G401 (cell line): ENCODE results near the gene PRR22. TPM values are rescaled to one million over a fixed set of nuclear protein-coding genes. Genes with fewer than 3 reads are reported as not detected.

Experiments
- DNase-seq: peaks from one replicate; pipeline ENCODE4 v3.0.0-alpha.2; 2015; ENCODE audit warnings: low spot score
- in situ Hi-C: cut with HindIII; loops from 2 replicates; pipeline ENCODE4 v1.10.0; 2016; ENCODE audit warnings: low sequenced_read_pairs, mixed read lengths
- total RNA-seq: library from RNA; depleted of rRNA; stranded (reverse); fragments of >200 nt; shearing (Covaris generic); gene quantifications from 2 replicates; pipeline ENCODE4 v1.2.3, GENCODE V29; 2014; rRNA removed

The PRR22 gene
- total RNA-seq: 0.43 and 2.6 TPM in 2 replicates

DNA sequence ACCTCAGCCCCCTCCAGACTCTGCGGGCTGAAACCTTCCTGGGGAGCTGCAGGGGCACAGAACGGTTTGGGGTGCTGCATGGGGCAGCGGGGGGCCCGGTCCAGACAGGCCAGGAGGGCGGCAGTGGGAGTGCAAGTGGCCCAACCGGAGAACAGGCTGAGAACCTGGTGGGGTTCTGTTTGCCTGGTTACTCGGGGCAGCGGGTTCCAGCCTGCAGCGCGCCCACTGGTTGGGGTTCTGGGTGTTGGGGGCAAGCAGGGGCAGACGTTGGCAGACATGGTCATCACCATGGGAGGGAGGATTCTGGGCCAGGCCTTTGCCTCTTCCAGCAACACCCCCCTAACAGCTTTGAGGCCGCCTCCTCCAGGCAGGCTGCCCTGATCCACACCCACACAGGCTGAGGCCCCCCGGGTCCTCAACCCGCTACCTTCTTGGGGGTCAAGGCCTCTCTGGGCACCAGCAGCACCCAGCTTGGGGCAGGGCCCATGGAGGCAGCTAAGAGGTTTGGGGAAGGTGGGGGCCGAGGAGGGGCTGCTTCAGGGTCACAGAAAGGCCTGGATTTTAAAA, at the start of gene PRR22:
Gene PRR22 (minus strand): TSS at position 166 of the 567 bp plus-strand sequence. CDS start 86 bp downstream, at position 80.
- DNase-seq: no peak
- in situ Hi-C loops: no loop called here

DNA sequence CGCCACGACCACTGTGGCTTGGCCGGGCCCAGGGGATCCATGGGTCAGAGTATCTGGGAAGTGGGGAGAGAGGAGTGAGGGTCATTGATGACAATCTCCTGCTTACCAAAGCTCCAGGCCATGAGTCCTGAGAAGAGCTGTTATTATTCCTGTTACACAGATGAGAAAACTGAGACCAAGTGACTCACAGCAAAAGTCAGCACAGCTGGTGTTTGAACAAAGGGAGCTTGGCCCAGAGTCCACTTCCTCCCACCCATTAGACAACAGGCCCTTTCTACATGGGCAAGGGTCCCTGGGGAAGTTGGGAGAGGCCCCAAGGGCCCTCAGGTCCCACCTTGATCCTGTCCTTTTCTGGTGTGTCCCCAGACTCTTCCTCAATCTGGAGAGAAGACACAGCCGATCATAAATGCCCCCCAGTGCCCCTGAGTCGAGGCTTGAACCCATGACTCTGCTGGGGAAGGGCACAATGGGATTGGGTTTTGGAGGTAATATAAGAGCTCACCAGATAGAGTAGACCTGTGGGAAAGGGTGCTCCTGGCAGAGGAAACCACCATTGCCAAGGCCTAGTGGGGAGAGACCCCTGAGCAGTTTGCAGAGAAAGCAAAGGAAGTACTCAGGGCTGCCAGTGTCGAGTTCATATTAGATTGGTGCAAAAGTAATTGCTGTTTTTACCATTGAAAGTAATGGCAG, 48.1 kb upstream of the PRR22 start:
- in situ Hi-C loops: no loop called here
- no peak for DNase-seq

DNA sequence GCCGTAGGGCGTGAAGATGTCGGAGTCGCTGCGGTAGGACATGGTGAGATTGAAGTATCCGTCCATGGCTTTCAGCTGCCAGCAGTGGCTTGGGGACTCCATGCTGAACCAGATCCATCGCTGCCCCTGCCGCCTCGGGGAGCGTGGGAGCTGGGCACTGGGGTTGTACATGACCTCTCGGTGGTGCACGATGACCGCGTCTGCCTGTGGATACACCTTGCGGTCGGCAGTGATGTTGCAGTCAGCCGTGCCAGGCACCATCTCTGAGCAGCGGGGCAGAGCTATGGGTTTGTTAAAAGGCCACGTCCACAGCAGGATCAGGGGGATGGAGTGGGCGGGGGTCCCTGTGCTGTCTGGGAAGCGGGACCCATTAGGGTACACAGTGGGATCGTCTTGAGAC, 47.5 kb upstream of the PRR22 start:
- in situ Hi-C loops: no loop called here
- no peak for DNase-seq

DNA sequence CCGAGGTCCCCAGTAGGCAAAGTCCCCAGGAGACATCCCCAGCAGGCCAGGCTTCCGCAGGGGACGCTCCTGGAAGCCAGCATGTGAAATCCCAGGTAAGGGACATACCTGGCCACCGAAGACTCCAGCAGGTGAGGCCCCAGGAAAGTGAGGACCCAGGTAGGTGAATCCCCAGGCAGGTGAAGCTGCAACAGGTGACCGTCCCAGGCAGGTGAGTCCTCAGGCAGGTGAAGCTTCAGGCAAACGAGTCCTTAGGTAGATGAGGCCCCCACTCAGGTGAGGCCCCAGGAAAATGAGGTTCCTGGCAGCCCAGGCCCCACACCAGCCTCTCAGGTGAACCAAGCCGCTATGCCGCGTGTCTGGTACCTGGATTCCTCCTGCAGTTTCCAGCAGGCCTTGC, 46.6 kb upstream of the PRR22 start:
- DNase-seq: no peak
- in situ Hi-C loops: no loop called here

DNA sequence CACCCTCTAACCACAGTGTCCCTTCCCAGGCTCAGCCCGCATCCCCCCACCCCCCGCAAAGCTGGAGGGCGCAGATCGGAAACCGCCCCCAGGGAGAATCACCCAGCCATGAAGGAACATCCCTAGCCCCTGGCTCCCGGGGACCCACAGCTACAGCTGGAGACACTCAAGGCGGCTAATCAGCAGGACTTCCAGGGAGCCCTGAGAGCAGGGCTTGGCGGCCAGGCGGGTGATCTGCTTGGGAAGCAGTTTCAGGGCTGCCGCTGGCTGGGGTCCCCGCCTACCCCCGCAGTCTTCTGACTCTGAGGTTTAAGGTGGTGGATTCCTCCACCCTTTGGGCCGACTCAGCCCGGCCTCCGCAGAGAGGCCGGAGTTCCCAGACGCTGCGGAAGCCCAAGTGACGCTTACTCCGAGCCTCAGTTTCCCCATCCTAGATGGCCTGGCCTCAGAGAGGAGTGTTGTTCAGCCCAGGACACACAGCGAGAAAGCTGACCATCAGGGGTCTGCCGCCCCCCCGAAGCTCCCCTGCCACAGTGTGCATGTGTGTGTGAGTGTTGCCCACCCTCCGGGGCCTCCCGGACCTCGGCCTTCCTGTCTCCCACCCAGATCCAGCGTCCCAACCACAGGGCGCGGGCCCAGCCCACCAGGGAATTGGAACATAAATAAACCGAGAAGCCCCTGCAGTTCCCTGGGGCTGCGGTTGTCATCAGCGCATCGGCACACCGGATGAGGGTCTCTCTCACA, 45.2 kb upstream of the PRR22 start:
- in situ Hi-C loops: no loop called here
- DNase-seq: no peak

- DNase-seq: no peak
- in situ Hi-C loops: no loop called here
Observed at GRCh38 chr19:5828661-5829566, 44.4 kb upstream of the PRR22 start.

DNA sequence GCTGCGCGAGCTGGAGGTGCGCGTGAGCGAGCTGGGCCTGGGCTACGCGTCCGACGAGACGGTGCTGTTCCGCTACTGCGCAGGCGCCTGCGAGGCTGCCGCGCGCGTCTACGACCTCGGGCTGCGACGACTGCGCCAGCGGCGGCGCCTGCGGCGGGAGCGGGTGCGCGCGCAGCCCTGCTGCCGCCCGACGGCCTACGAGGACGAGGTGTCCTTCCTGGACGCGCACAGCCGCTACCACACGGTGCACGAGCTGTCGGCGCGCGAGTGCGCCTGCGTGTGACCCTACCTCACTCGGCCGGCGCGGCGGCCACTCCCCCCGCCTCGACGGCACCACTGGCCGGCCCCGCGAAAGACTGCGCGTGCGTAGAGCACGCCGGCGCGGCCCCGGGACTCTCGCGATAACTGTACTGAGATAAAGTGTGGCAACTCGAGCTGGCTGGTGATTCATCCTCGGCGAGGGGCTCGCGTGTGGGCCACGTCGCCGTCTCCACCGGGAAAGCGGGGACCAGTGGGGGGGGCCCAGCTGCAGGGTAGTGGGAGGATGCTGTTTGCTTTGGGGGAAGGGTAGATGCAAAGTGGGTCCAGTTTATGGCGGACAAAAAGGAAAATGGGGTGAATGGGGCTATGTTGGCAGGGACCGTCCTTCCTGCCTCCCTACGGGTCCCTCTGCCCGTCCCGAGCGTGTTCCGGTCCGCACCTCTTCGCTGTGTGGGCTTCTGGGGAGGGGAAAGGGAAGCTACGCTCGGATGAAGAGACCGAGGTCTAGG, 43.5 kb upstream of the PRR22 start:
- DNase-seq: peak; percentile 33
- in situ Hi-C loops: no loop called here

GRCh38 chr19:5827342-5827890, 42.9 kb upstream of the PRR22 start:
- no peak for DNase-seq
- in situ Hi-C loops: no loop called here

GRCh38 chr19:5826531-5827341, 42.2 kb upstream of the PRR22 start:
- no peak for DNase-seq
- in situ Hi-C loops: no loop called here

GRCh38 chr19:5825178-5825577, 40.6 kb upstream of the PRR22 start:
- in situ Hi-C loops: no loop called here
- DNase-seq: no peak

DNA sequence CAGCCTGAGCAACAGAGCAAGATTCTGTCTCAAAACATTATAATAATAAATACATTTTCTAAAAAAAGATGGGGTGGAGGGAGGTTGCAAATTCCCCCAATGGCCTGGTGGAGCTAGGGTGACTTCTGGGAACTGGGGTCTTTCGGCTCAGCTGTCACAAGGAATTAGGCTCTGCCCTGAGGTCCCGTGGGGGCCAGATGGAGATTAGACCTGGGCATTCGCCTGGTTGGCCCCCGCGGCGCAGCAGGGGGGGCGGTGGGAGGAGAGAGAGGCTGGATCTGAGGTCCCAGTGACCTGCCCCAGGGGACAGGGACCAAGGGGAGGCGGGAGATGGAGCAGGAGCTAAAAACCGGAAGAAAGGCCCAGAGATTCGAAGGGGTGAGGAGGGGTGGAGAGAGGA, 40.2 kb upstream of the PRR22 start:
- no peak for DNase-seq
- in situ Hi-C loops: no loop called here

DNA sequence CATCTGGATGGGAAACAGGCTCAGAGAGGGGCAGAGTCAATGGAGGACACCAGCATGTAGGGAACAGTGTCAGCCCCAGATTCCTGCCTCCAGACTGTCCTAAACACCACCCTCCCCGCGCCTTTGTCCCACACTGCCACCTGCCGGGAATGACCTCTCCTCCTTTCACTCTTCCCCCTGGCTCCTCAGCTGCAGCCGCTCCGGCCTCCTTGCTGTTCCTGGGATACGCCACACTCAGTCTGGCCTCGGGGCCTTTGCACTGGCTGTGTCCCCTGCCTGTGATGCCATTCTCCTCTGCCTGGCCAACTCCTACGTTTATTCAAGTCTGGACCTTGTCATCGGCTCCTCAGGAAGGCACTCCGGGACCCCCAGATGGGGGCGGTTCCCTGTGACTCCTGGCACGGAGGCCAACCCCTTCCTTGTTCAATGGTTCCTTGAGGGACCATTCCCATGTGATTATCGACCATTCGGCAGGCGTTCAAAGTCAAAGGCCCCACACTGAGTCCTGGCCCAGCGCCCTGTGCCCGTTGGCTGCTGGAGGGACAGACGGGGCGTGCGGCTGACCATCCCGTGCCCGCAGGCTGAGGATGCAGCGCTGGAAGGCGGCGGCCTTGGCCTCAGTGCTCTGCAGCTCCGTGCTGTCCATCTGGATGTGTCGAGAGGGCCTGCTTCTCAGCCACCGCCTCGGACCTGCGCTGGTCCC, 39.2 kb upstream of the PRR22 start:
- in situ Hi-C loops: no loop called here
- peak; percentile 12 for DNase-seq

- DNase-seq: no peak
- in situ Hi-C loops: no loop called here
Observed at GRCh38 chr19:5822181-5822844, 37.8 kb upstream of the PRR22 start.

GRCh38 chr19:5821521-5822180, 37.1 kb upstream of the PRR22 start:
- in situ Hi-C loops: no loop called here
- DNase-seq: no peak

GRCh38 chr19:5820785-5821184, 36.2 kb upstream of the PRR22 start:
- no peak for DNase-seq
- in situ Hi-C loops: no loop called here

GRCh38 chr19:5818594-5818993, 34.0 kb upstream of the PRR22 start:
- in situ Hi-C loops: no loop called here

More at GRCh38 chr19:5818594-5818993, 34.0 kb upstream of the PRR22 start:
- DNase-seq: no peak
